ENCODE results near the gene RIPK1. TPM values are rescaled to one million over a fixed set of nuclear protein-coding genes. Genes with fewer than 3 reads are reported as not detected.

RIPK1 gene
- total and polyA plus RNA-seq, 9 of the 15 experiments (the other 6 are each of a cell fraction or from before 2014, with no cell fraction given), result 3.8 to 24.9 (median 17.7) TPM

GRCh38 chr6:3157131-3157933, 89.0 kb downstream of the RIPK1 start, which contains the start of gene TUBB2A (continued):
- peak; percentile 52 for TF ChIP-seq FUS (optimal IDR thresholded peaks at IDR 0.05; ENCODE audit: low read depth, low read length)
- TF ChIP-seq CBX5 (IDR thresholded peaks at IDR 0.05; ENCODE audit: borderline replicate concordance, low read depth), result no peak
- peak; percentile 99 for TF ChIP-seq ZNF740 (CRISPR knock-in tag; IDR thresholded peaks at IDR 0.05)
- TF ChIP-seq ZNF740 (tag; IDR thresholded peaks at IDR 0.05), result peak in 1 of 2 experiments; percentile 94; a peak in 2 of 4 replicates
- TF ChIP-seq EP300 (IDR thresholded peaks at IDR 0.05; ENCODE audit: low read length), result no peak; the same call in 1 of the 2 replicates
- no peak for TF ChIP-seq SMARCB1 (IDR thresholded peaks at IDR 0.05; ENCODE audit: insufficient read length, low read depth)
- TF ChIP-seq JUNB (CRISPR knock-in tag; conservative IDR thresholded peaks at IDR 0.05), result peak; percentile 92
- no peak; the same call in 1 of the 2 replicates for TF ChIP-seq THAP7 (CRISPR knock-in tag; IDR thresholded peaks at IDR 0.05)
- TF ChIP-seq TEAD2 (tag; IDR thresholded peaks at IDR 0.05), result no peak
- TF ChIP-seq ATF4 (CRISPR knock-in tag; IDR thresholded peaks at IDR 0.05), result no peak
- 0 out of 2 replicates have a peak, but pooled peaks have one; percentile 47 for TF ChIP-seq ATF6 (CRISPR knock-in tag; IDR thresholded peaks at IDR 0.05)
- peak in 2 of 3 experiments; percentile 70 to 80 for TF ChIP-seq YY1 (IDR thresholded peaks at IDR 0.05; ENCODE audit: borderline replicate concordance in 1 of 3, control insufficient read depth in 1 of 3, extremely low read depth in 1 of 3, insufficient read depth in 3 of 3, insufficient read length in 1 of 3, insufficient replicate concordance in 2 of 3, low read depth in 1 of 3, low read length in 2 of 3)
- no peak for TF ChIP-seq ZNF408 (CRISPR knock-in tag; IDR thresholded peaks at IDR 0.05; ENCODE audit: low read depth)
- TF ChIP-seq ETS1 (conservative IDR thresholded peaks at IDR 0.05; ENCODE audit: control insufficient read depth, low read depth, low read length), result peak; percentile 80
- peak; percentile 95 for TF ChIP-seq RBM22 (IDR thresholded peaks at IDR 0.05; ENCODE audit: low read depth, low read length, poor library complexity, severe bottlenecking)
- TF ChIP-seq HMBOX1 (IDR thresholded peaks at IDR 0.05), result no peak
